Glomerular visceral epithelial cell (primary cell): ENCODE measurements around the gene MRPL43.
A peak's percentile ranks its signal among the peaks of the same experiment; 100 is the strongest.

Experiments
- DNase-seq: peaks from one replicate; pipeline ENCODE4 v3.0.0-alpha.2; 2016; ENCODE audit errors: extremely low spot score

MRPL43 gene

GRCh38 chr10:101003639-101004206 is 16.4 kb upstream of the MRPL43 start:
- DNase-seq = no peak

GRCh38 chr10:101002456-101002855 is 15.2 kb upstream of the MRPL43 start:
- no peak for DNase-seq

- DNase-seq = no peak
These were observed 14.3 kb upstream of the MRPL43 start for GRCh38 chr10:101001659-101002035.

GRCh38 chr10:101000915-101001658 is 13.8 kb upstream of the MRPL43 start:
- peak; percentile 79 for DNase-seq

- DNase-seq = peak; percentile 28
These were observed 13.0 kb upstream of the MRPL43 start for GRCh38 chr10:101000127-101000914.

GRCh38 chr10:100999742-101000126 is 12.4 kb upstream of the MRPL43 start, which contains the start of gene LZTS2:
TSS of gene LZTS2 (plus strand) at chr10:100999808. CDS start at chr10:101002539, 2,731 bp downstream.
- no peak for DNase-seq

GRCh38 chr10:100998991-100999741 is 11.9 kb upstream of the MRPL43 start:
- peak; percentile 80 for DNase-seq

GRCh38 chr10:100998183-100998990 is 11.1 kb upstream of the MRPL43 start:
- DNase-seq = peak; percentile 89

GRCh38 chr10:100997360-100998182 is 10.3 kb upstream of the MRPL43 start:
- DNase-seq = peak; percentile 81

GRCh38 chr10:100996678-100997359 is 9.5 kb upstream of the MRPL43 start:
- peak; percentile 44 for DNase-seq

- no peak for DNase-seq
These were observed 7.9 kb upstream of the MRPL43 start for GRCh38 chr10:100995181-100995580.

GRCh38 chr10:100993986-100994708 is 6.8 kb upstream of the MRPL43 start:
- DNase-seq = peak; percentile 41

- DNase-seq = no peak
These were observed 1.8 kb upstream of the MRPL43 start for GRCh38 chr10:100989088-100989487.

- no peak for DNase-seq
These were observed 869 bp upstream of the MRPL43 start for GRCh38 chr10:100988166-100988565.

- DNase-seq = no peak
These were observed 370 bp upstream of the MRPL43 start for GRCh38 chr10:100987685-100988049.

- no peak for DNase-seq
These were observed 710 bp downstream of the MRPL43 start for GRCh38 chr10:100986623-100986951.

GRCh38 chr10:100985336-100985735 is 2.0 kb downstream of the MRPL43 start:
- DNase-seq = no peak

GRCh38 chr10:100984672-100985177 is 2.6 kb downstream of the MRPL43 start:
- DNase-seq = no peak
